ENCODE data around the gene SLC34A1.

The SLC34A1 gene

DNA sequence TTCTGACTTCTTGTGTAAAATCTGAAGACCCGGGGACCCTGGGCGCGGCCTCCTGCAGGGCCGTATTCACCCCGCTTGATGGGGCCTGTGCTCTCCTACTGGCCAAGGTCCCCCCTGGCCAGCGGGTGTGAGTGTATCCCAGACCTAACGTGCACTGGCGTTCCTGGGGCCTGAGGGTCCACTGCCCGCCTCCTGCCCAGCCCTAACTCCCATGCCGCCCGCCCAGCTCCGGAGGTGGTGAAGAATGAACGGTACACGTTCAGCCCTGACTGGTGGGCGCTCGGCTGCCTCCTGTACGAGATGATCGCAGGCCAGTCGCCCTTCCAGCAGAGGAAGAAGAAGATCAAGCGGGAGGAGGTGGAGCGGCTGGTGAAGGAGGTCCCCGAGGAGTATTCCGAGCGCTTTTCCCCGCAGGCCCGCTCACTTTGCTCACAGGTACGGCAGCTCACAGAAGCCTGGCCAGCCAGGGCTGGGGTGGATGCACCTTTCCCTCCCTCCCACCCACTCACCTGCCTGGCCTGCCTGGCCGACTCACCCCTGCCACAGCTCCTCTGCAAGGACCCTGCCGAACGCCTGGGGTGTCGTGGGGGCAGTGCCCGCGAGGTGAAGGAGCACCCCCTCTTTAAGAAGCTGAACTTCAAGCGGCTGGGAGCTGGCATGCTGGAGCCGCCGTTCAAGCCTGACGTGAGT lies 51.8 kb downstream of the SLC34A1 start:
- in situ Hi-C loops (cut with HindIII; ENCODE audit: low pct_ligation_motif_present, low sequenced_read_pairs): loop anchor here (25.0 kb wide), 1 partner anchor 124 kb away; the partner anchor contains the start of genes MXD3, PRELID1 and RAB24
- no peak overlapping the region for H3K4me3 ChIP-seq (ENCODE audit: low read depth, low read length)
- no peak for TF ChIP-seq CTCF (IDR thresholded peaks at IDR 0.05; ENCODE audit: low read depth, low read length, missing control alignments)
- no peak overlapping the region for H3K27ac ChIP-seq
- DNase-seq: no peak
- H3K27me3 ChIP-seq (replicated peaks): no peaks in the 10 kb centered on the region
- H3K36me3 ChIP-seq (replicated peaks): peaks cover 56% of the 10 kb centered on the region

DNA sequence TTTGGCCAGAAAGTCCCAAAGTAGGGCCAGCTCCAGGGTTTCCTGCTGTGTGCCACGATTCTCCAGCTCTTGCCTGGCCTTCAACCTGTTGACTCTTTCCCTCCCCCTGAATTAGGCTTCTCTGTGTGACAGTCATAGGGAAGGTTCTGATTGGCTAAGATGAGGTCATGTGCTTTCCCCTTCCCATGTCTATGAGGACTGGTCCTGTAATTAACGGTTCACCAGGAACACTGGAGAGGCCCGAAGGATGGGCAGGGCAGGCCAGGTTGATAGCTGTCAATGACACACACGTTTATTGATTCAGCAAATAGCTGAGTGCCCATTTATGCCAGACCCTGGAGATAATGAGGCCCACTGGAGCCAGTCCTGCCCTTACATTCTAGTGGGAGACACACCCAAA lies 53.4 kb downstream of the SLC34A1 start:
- Histone ChIP-seq H3K36me3 (replicated peaks) (peaks cover 52% of the 10 kb centered on the region), H3K27ac (no peak overlapping the region), H3K4me3 (ENCODE audit: low read depth, low read length) (no peak overlapping the region), H3K27me3 (replicated peaks) (no peaks in the 10 kb centered on the region)
- in situ Hi-C loops (cut with HindIII; ENCODE audit: low pct_ligation_motif_present, low sequenced_read_pairs): loop anchor here (25.0 kb wide), 1 partner anchor 125 kb away; the partner anchor contains the start of genes MXD3, PRELID1 and RAB24
- DNase-seq: no peak
- no peak for TF ChIP-seq CTCF (IDR thresholded peaks at IDR 0.05; ENCODE audit: low read depth, low read length, missing control alignments)

DNA sequence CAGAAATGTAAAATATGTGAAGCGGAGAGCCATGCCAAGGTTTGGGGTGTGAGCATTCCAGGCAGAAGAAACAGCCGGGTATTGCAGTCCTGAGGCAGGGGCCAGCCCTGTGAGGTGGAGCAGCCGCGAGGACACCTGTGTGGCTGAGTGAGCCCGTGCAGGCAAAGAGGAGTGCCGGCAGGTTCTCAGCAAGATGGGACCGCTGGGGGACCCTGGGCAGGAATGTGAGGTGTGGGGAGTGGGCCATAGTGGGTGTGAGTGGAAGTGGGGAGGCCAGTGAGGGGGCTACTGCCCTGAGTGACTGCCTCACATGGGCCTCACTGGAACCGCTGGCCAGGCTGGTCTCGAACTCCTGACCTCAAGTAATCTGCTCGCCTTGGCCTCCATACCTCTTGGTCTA lies 54.2 kb downstream of the SLC34A1 start:
- no peak for TF ChIP-seq CTCF (IDR thresholded peaks at IDR 0.05; ENCODE audit: low read depth, low read length, missing control alignments)
- no peaks in the 10 kb centered on the region for H3K27me3 ChIP-seq (replicated peaks)

DNA sequence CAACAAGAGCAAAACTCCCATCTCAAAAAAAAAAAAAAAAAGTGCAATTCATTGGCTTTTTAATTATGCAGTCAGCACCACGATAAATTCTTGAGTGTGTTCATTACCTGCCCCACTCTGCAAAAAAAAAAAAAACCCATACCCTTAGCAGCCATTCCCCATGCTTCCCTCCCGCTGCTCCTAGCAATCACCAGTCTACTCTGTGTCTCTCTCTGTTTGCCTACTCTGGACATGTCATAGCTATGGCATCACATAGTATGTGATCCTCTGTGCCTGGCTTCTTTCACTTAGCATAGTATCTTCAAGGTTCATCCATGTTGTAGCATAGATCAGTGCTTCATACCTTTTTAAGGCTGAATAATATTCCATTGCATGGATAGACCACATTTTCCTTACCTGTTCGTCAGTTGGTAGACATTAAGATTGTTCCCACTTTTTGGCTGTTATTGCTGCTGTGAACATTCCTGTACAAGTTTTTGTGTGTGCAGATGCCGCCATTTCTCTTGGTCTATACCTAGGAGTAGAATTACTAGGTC lies 55.4 kb downstream of the SLC34A1 start:
- peaks cover 32% of the 10 kb centered on the region for H3K36me3 ChIP-seq (replicated peaks)
- H3K27me3 ChIP-seq (replicated peaks): no peaks in the 10 kb centered on the region
- no peak for DNase-seq
- no peak for TF ChIP-seq CTCF (IDR thresholded peaks at IDR 0.05; ENCODE audit: low read depth, low read length, missing control alignments)
- H3K27ac ChIP-seq: no peak overlapping the region
- in situ Hi-C loops (cut with HindIII; ENCODE audit: low pct_ligation_motif_present, low sequenced_read_pairs): loop anchor here (25.0 kb wide), 1 partner anchor 127 kb away; the partner anchor contains the start of genes MXD3, PRELID1 and RAB24
- H3K4me3 ChIP-seq (ENCODE audit: low read depth, low read length): no peak overlapping the region

More for the DNA sequence above, 54.2 kb downstream of the SLC34A1 start:
- no peak overlapping the region for H3K4me3 ChIP-seq (ENCODE audit: low read depth, low read length)
- no peak for DNase-seq
- H3K27ac ChIP-seq: no peak overlapping the region
- in situ Hi-C loops (cut with HindIII; ENCODE audit: low pct_ligation_motif_present, low sequenced_read_pairs): loop anchor here (25.0 kb wide), 1 partner anchor 126 kb away; the partner anchor contains the start of genes MXD3, PRELID1 and RAB24
- peaks cover 44% of the 10 kb centered on the region for H3K36me3 ChIP-seq (replicated peaks)

DNA sequence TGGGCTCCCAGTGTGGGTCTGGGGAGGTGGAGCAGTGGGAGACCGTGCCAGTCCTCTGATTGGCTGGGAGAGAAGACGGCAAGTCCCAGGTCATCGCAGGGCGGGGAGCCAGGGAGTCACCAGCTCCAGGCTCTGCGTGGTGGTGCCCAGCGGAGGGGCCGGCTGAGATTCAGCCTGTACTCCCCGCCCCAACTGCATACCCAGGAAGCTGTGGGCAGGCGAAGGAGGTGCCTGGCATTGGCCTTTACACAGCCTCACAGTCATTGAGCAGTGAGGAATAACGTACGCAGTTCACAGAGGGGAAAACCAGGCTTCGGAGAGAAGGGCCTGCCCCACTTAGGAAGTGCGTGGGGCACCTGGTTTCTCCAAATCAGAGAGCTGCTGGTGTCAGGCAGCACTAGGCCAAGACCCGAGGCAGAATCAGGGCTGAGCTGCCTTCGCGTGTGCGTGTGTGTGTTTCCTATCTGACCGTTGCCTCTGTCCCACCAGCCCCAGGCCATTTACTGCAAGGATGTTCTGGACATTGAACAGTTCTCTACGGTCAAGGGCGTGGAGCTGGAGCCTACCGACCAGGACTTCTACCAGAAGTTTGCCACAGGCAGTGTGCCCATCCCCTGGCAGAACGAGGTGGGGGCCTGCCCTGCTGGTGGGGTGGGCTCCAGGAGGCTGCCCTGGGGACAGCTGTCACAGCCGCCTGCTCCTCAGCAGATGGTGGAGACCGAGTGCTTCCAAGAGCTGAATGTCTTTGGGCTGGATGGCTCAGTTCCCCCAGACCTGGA lies 56.2 kb downstream of the SLC34A1 start:
- no peak overlapping the region for H3K27ac ChIP-seq
- no peaks in the 10 kb centered on the region for H3K27me3 ChIP-seq (replicated peaks)
- TF ChIP-seq CTCF (IDR thresholded peaks at IDR 0.05; ENCODE audit: low read depth, low read length, missing control alignments): no peak
- in situ Hi-C loops (cut with HindIII; ENCODE audit: low pct_ligation_motif_present, low sequenced_read_pairs): loop anchor here (25.0 kb wide), 1 partner anchor 128 kb away; the partner anchor contains the start of genes MXD3, PRELID1 and RAB24
- no peak overlapping the region for H3K4me3 ChIP-seq (ENCODE audit: low read depth, low read length)
- no peak for DNase-seq
- peaks cover 24% of the 10 kb centered on the region for H3K36me3 ChIP-seq (replicated peaks)

Measured in brain microvascular endothelial cell (primary cell).